Neural progenitor cell (in vitro differentiated cells): ENCODE data around the gene MYO1B.

ENCODE experiments used
- EZH2phosphoT487 ChIP-seq: fragments of 200-600 bp; sonication (generic); IDR thresholded peaks from 2 replicates; pipeline ENCODE4 v1.6.1; 2017; ENCODE audit warnings: antibody characterized with exemption
- TF ChIP-seq, protein P1 (sequence below): fragments of 200-600 bp; sonication (generic); IDR thresholded peaks from 2 replicates; pipeline ENCODE4 v1.5.1; 2017; ENCODE audit warnings: antibody characterized with exemption, mild to moderate bottlenecking

GRCh38 chr2:191302459-191303139, 57.4 kb downstream of the MYO1B start:
- TF ChIP-seq, protein P1, sequence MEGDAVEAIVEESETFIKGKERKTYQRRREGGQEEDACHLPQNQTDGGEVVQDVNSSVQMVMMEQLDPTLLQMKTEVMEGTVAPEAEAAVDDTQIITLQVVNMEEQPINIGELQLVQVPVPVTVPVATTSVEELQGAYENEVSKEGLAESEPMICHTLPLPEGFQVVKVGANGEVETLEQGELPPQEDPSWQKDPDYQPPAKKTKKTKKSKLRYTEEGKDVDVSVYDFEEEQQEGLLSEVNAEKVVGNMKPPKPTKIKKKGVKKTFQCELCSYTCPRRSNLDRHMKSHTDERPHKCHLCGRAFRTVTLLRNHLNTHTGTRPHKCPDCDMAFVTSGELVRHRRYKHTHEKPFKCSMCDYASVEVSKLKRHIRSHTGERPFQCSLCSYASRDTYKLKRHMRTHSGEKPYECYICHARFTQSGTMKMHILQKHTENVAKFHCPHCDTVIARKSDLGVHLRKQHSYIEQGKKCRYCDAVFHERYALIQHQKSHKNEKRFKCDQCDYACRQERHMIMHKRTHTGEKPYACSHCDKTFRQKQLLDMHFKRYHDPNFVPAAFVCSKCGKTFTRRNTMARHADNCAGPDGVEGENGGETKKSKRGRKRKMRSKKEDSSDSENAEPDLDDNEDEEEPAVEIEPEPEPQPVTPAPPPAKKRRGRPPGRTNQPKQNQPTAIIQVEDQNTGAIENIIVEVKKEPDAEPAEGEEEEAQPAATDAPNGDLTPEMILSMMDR, result peak; percentile 40
- no peak for TF ChIP-seq EZH2phosphoT487
